Activated T-helper 9 cell treated with anti-CD3 and anti-CD28 coated beads, Interleukin-2, amount 50 U/mL, for 16 hours (primary cell): ENCODE data around the gene SORCS2.

Experiments
- DNase-seq: peaks from one replicate; pipeline ENCODE4 v3.0.0-alpha.2; 2020; ENCODE audit warnings: low read depth

SORCS2 gene

DNA sequence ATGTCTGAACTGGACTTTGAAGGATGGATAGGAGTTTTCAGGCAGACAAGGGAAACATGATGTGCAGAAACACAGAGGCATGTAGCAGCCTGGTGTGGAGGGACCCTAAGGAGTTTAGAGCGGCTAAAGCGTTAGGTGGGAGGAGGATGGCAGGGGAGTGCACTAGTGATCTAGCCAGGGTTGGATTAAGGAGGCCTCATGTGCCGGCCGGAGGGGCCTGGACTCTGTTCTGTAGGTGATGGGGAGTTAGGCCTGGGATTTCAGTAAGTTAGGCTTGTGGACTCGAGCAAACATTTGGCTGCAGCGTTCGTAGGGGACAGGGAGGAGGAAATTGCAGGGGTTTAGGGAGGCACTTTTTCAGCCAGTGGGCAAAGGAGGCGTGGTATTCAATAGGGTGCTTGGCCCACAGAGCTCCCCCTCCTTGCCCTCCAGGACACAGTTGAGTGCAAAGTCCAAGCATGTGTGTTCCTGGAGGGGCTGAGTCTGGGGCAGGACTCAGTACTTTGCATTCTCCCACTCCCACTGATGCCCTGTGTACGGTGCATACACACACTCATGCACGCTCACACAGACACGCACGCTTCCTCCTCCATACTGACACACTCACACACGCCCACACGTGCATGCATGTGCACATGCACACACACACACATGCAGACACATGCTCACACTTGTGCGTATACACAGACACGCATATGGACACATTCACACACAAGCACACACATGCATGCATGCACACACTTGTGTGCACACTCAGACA, 223.8 kb downstream of the SORCS2 start:
- DNase-seq: no peak

- DNase-seq: no peak
Measured at GRCh38 chr4:7416745-7417432, 224.6 kb downstream of the SORCS2 start.

DNA sequence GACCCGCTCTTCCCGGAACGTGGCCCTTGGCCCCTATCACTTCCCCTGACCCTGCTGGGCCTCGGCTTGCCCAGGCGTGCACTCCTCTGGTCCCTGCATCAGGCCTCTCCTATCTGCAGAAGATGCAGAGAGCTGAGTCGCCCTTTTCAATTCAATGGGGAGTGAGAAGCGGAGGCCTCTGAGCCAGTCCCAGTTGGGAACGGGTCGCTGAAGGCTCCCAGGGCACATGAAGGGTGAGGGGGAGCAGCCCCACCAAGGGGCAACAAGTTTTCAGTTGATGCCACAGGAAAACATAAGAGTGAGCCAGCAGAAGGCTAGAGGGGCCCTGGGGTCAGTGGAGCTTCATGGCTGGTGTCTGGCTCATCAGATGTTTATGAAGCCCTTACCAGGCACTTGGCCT, 225.3 kb downstream of the SORCS2 start:
- no peak for DNase-seq

DNA sequence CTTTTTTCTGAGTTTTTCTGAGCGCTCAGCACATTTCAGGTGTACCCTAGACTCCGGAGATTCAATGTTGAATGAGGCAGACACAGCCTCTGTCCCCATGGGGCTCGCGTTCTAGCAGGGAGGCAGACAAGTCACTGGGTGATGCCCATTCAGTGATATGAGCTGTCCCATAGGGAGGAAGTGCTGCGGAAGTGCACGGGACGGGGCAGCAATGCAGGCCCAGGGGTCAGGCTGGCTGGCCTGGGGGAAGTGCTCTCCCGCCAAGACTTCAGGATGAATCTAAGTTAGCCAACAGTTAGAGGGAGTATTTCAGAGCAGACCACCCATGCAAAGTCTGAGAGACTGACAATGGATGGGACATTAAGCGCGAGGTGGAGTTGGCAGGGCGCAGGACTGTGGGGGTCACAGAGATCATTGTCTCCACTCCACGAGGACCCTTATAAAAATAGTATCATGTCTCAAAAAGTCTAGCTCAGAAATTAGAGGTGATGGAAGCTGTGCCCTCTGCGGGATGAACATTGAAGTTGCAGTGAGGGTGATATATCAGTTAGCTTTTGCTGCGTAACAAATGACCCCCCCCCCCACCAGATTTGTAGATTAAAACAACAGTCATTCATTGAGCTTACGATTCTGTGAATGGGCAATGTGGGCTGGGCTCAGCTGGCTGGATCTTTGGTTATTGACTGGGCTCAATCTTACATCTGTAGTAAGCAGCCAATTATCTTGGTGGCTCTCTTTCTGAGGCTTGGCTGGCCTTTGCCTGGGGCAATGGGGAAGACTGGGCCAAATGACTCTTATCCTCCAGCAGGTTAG, 226.0 kb downstream of the SORCS2 start:
- no peak for DNase-seq

GRCh38 chr4:7419961-7420660, 227.8 kb downstream of the SORCS2 start:
- DNase-seq: no peak

GRCh38 chr4:7420661-7421040, 228.3 kb downstream of the SORCS2 start:
- DNase-seq: no peak

GRCh38 chr4:7421356-7422150, 229.2 kb downstream of the SORCS2 start:
- no peak for DNase-seq

DNA sequence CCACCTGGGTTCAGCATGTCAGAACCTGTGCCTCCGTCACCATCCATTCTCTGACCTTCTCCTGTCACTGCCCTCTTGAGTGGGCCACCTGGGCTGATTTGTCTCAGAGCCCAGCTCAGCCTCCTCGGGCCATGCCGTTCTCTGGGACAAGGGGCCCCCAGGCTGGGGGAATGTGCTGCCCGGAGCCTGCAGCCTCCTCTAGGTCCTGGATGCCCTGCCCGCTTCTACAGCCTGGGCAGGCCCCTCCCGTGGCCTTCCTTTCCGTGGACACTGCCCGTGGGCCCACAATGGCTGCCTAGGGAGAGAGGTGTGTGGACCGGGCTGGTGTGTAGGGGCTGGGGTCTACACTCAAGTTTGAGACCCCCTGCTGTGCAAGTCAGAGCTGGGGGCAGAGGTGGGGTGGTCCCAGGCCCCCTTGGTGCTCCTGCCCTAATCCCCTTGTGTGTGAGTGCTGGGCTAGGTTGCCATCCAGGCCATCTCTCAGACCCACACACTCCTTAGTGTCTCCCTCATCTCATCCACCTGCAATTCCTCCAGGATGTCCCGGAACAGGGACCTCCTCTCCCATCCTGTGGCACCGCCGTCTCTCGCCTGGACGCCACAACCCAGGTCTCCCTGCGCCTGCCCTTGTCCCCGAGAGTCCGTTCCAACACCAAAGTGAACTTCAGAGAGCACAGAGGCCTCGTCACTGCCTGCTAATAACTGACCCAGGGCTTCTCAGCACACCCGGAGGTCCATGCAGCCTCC, 230.0 kb downstream of the SORCS2 start:
- no peak for DNase-seq

GRCh38 chr4:7422898-7423180, 230.5 kb downstream of the SORCS2 start:
- no peak for DNase-seq

DNA sequence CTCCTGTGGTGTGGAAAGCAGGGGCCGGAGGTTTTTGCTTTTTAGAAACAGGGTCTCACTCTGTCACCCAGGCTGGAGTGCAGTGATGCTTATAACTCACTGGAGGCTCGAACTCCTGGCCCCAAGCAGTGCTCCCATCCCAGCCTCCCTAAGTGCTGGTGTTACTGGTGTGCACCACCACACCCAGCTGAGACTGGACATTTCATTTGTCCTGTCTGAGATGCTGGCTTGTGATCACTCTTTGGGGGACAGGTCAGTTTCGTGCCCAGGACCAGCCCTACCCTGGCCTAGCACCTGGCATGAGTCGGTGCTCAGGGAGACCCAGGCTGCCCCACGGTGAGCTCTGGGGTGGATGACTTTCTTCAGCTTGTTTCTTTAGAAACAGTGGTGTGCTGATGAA, 231.1 kb downstream of the SORCS2 start:
- no peak for DNase-seq

DNA sequence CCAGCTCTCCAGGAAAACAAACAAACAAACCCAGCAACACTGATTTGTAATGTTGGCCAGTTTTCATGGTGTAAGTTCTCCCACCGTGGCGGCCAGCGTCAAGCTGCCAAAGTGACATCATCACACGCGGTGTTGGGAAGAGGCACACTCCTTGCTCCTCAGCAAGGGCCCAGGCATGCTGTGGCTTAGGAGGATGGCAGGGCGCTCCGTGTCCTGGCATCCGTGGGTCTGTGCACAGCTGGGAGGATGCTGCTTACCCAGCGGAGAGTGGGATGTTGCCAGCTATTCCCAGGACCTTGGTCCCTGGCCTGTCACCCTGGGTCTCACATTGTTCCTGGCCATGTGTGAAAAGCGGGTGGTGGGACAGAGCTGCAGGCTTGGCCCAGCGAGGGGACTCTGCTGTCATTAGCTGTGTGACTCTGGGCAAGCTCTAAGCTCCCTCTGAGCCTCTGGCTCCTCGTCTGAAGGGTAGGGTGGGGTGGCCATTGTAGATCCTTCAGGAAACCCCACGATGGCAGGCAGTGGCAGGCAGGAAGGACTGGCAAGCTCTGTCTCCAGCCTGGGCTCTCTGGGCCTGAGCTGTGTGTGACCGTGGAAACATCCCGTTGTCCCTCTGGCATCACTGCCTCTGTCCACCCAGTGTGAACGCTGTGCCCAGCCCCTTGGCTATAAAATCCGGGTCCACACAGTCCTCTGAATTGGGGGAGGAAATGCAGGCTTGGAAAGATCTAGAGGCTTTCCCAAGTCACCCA, 231.6 kb downstream of the SORCS2 start:
- DNase-seq: no peak

DNA sequence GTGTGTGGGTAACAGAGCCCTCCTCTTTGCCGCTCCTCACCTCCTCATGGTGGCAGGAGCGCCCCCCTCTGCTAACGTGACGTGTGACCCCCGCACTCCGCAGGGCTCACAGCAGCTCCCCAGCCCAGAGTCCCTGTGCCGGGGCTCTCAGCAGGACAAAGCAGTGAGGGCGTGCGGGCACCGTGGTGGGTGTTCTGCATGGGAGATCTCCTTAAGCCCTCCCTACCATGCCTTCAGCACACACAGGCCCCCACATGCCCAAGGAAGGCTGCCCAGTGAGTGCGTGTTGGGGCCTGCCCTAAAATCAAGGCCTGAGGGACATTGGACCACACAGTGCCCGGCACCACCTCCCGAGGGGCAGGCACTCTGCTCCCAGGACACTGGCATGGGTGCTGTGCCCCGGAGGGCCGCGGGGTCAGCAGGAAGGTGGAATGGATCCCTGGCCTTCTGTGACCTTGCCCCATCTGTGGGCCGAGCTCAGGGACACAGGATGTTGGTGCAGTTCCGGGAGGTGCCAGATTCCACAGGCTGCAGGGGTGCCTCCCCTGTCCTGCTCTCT, 232.3 kb downstream of the SORCS2 start:
- DNase-seq: no peak

DNA sequence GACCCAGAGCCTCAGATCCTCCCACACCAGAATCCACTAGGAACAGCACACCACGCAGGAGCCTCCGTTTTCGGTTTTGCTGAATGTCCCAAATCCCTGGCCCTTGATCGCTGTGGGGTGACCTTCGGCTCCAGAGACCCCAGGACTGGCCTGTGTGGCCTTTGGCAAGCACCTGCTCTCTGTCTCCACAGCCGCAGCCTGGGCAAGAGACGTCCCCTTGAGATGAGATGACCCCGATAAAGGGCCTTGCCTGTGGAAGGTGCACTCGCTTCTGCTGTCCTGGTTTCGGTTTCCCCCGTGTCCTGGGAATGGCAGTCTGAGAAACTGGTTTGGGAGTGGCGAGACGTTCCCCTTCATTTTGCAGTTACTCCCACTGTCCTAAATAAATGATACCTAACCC, 232.8 kb downstream of the SORCS2 start:
- DNase-seq: no peak

DNA sequence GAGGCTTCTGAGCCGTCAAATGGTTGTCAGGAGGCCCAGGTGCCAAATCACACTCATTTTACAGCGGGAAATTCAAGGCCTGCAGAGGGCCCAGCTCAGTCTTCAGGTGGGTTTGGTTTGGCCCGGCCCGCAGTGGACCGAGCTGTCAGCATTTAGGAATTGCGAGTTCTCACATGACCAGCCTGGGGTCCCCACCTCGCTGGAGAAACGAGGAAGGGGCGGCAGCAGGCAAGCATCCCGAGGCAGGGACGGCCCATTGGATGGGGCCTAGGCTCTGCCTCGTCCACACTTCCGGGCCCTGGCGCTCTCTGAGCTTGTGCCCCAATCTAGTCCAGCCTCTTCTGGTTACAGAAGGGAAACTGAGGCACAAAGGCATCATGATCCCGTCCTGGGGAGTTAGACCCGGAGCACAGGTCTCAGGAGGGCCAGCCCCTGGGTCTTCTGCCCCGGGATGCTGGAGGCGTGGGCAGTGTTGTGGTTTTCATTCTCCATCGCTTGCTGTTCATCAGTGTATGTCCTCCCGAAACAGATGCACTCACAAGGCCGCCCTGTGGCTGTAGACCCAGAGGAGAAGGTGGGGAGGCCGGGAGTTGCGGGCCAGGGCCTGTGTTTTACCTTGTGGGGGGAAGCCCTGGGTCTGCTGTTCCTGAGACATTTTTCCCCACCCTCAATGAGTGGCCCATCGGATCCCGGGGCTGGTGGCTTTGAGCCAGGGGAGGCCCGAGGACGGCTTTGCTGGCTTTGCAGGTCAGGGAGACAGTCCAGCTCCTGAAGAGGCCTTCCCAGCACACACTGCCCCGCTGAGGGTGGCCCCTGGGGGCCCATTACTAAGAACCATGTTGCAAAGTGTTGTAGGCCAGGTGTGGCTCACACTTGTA, 233.5 kb downstream of the SORCS2 start:
- no peak for DNase-seq

DNA sequence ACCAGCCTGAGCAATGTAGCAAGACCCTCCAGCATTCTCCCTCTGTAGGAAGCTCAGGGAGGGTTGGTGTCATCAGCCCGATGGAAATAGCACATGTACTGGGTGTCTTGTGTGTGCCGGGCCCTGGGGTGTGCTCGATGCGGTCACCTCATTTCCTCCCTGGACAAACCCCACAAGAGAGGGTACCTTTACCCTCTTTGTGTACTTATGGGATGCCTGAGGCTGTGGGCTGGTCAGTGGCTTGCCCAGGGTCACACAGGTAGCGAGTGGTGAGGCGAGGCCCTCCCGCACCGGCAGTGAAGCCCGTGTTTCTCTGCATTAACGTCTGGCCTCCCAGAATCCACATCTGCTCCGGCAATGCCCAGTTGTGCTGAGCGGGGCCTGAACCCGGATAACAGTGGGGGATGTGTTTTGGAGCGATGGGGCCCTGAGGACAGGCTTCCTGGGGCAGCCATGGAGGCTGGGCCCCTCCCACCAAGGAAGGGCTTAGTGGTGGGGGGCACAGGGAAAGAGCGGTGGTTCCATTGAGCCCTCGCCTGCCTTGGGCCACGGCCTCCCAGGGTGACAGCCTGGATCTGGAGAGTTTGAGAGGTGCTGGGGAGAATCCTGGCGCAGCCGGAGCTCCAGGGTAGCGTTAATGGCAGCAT, 234.3 kb downstream of the SORCS2 start:
- DNase-seq: no peak

DNA sequence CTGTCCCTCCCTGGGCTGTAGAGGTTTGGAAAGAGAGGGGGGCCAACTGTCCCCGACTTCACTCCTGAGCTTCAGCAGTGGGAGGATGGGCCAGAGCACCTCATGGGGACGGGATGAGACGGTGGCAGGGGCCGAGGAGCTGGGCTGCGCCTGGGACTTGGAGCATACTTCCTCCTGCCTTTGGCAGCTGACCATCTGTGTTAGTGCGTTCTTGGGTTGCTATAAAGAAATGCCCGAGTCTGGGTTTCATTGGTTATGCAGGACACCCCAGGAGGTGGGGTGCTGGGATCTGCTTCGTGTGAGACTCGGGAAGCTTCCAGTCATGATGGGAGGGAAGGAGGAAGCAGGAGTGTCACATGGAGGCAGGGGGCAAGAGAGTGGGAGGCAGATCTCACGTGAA, 235.0 kb downstream of the SORCS2 start:
- DNase-seq: no peak

DNA sequence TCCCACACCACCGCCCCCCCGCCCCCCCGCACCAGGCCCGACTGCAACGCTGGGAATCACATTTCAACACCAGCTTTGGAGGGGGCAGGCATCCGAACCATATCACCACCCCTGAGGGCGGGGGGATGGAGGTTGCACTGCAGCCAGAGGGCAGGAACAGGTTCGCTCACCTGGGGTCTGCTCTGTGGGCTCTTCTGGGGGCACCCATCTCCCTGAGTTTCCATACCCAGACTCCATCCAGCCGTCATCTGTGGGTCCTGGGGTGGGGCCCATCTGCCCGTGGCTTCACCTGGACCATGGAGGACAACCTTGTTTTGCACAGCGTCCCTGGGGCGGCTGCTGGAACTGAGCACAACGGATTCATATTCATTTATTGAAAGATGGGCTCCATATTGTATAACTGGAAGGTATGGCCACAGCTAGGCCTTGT, 235.5 kb downstream of the SORCS2 start:
- no peak for DNase-seq
